Vagina (tissue), 2 donors: Measurements from ENCODE around the gene SMPD3. TPM values are rescaled to one million over a fixed set of nuclear protein-coding genes. Genes with fewer than 3 reads are reported as not detected.

Experiments used
- DNase-seq, 2 donors: peaks; one replicate each; pipeline ENCODE4 v3.0.0-alpha.2; 2017; ENCODE audit errors: extremely low spot score in 2 of 2
- H3K27ac ChIP-seq: fragments of 200-600 bp; sonication (generic); one replicate; pipeline ENCODE4 v1.5.1; 2019
- H3K27me3 ChIP-seq: fragments of 200-600 bp; sonication (generic); one replicate; pipeline ENCODE4 v1.5.1; 2019
- H3K36me3 ChIP-seq, 2 donors: fragments of 200-600 bp; sonication (generic); one replicate each; pipeline ENCODE4 v1.5.1; 2017 to 2019
- H3K4me1 ChIP-seq: fragments of 200-600 bp; sonication (generic); one replicate; pipeline ENCODE4 v1.5.1; 2019
- H3K4me3 ChIP-seq, 2 donors: fragments of 200-600 bp; sonication (generic); 1 replicate in 1 of 2; 2 replicates in 1 of 2; pipeline ENCODE4 v1.5.1; 2016 to 2019
- H3K9me3 ChIP-seq: fragments of 200-600 bp; sonication (generic); one replicate; pipeline ENCODE4 v1.5.1; 2019
- POLR2A ChIP-seq, 2 donors: fragments of 450-650 bp; IDR thresholded peaks; one replicate each; pipeline ENCODE4 v1.6.1; 2017; ENCODE audit warnings: antibody characterized with exemption in 2 of 2, mild to moderate bottlenecking in 2 of 2, moderate library complexity in 2 of 2
- POLR2AphosphoS5 ChIP-seq, 2 donors: sonication (generic); formaldehyde crosslinking; IDR thresholded peaks; one replicate each; pipeline ENCODE4 v1.9.0; 2017; ENCODE audit warnings: antibody characterized with exemption in 2 of 2, mild to moderate bottlenecking in 2 of 2, low read depth in 1 of 2; ENCODE audit not compliant: insufficient read depth in 1 of 2
- intact Hi-C: fragments of 100-400 bp; cut with DNase I; formaldehyde crosslinking; loops from one replicate; pipeline ENCODE4 v1.15.1; 2023
- total RNA-seq: library from RNA; depleted of rRNA; stranded (reverse); fragments of >200 nt; gene quantifications from one replicate; pipeline ENCODE4 v1.2.3, GENCODE V29; 2016
- TF ChIP-seq, protein P1 (sequence below), 3 experiments: fragments of 450-650 bp in 2 of 3; fragments of 200-600 bp in 1 of 3; sonication (generic) in 1 of 3; IDR thresholded peaks; one replicate each; pipeline ENCODE4 v1.5.1; 2017 to 2019; ENCODE audit warnings: antibody characterized with exemption in 3 of 3, mild to moderate bottlenecking in 2 of 3, moderate library complexity in 2 of 3

SMPD3 gene
- total RNA-seq, 1 donor from 2014 or later, result 3.4 TPM

DNA sequence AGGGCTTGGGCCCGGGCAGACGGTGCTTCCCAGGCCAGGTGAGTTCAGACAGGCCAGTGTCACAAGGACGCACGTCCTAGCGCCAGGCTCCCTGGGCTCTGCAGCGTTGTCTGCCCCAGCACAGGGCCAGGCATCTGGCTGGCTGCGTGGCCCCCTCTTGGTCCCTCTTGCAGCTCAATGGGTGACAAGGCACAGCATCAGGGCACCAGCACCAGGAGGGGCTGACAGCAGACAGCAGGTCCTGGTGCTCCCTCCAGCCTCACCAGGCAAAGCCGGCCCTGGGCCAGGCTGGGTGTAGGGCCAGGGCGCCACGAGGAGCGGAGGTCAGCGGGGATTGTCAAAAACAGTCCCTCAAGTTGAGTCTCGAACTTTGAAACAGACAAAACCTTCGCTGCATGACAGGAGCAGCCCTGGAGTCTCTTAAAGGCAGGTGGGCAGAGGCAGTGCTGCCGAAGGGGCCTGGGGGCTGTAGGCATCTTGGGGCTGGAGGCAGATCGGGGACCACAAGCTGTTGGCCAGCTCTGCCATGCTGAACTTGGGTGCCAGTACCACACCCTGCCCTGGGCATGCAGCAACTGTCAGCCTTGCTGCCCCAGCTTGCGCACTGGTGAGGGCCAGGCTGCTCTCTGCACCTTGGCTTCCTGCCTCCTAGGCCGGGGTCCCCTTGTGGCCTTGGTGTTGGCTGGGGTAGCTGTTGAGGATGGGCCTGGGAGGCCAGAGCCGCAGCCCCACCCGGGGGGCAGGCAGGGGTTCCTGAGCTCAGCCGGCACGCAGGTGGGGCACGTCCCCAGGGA is 88.7 kb downstream of the SMPD3 start:
- no peak overlapping the region for H3K4me3 ChIP-seq
- no peak for TF ChIP-seq POLR2A (IDR thresholded peaks at IDR 0.05)
- no peak for TF ChIP-seq POLR2AphosphoS5 (IDR thresholded peaks at IDR 0.05; ENCODE audit: insufficient read depth in 1 of 2, low read depth in 1 of 2)
- TF ChIP-seq, protein P1, sequence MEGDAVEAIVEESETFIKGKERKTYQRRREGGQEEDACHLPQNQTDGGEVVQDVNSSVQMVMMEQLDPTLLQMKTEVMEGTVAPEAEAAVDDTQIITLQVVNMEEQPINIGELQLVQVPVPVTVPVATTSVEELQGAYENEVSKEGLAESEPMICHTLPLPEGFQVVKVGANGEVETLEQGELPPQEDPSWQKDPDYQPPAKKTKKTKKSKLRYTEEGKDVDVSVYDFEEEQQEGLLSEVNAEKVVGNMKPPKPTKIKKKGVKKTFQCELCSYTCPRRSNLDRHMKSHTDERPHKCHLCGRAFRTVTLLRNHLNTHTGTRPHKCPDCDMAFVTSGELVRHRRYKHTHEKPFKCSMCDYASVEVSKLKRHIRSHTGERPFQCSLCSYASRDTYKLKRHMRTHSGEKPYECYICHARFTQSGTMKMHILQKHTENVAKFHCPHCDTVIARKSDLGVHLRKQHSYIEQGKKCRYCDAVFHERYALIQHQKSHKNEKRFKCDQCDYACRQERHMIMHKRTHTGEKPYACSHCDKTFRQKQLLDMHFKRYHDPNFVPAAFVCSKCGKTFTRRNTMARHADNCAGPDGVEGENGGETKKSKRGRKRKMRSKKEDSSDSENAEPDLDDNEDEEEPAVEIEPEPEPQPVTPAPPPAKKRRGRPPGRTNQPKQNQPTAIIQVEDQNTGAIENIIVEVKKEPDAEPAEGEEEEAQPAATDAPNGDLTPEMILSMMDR (IDR thresholded peaks at IDR 0.05), result no peak
- H3K27ac ChIP-seq, result no peak overlapping the region
- no peaks in the 10 kb centered on the region for H3K9me3 ChIP-seq
- H3K36me3 ChIP-seq, result peaks cover 0 to 34% of the 10 kb centered on the region in 2 donors
- H3K4me1 ChIP-seq, result peaks cover 18% of the 10 kb centered on the region
- DNase-seq, result no peak
- intact Hi-C loops, result no loop called here
- H3K27me3 ChIP-seq, result no peaks in the 10 kb centered on the region

GRCh38 chr16:68358951-68359350 is 89.4 kb downstream of the SMPD3 start:
- intact Hi-C loops, result no loop called here
- no peak for TF ChIP-seq POLR2AphosphoS5 (IDR thresholded peaks at IDR 0.05; ENCODE audit: insufficient read depth in 1 of 2, low read depth in 1 of 2)
- no peak for TF ChIP-seq POLR2A (IDR thresholded peaks at IDR 0.05)
- TF ChIP-seq, protein P1 (IDR thresholded peaks at IDR 0.05), result no peak
- Histone ChIP-seq H3K36me3 (peaks cover 0 to 41% of the 10 kb centered on the region in 2 donors), H3K27me3 (no peaks in the 10 kb centered on the region), H3K4me3 (no peak overlapping the region), H3K9me3 (no peaks in the 10 kb centered on the region), H3K4me1 (peaks cover 18% of the 10 kb centered on the region), H3K27ac (no peak overlapping the region)
- no peak for DNase-seq

DNA sequence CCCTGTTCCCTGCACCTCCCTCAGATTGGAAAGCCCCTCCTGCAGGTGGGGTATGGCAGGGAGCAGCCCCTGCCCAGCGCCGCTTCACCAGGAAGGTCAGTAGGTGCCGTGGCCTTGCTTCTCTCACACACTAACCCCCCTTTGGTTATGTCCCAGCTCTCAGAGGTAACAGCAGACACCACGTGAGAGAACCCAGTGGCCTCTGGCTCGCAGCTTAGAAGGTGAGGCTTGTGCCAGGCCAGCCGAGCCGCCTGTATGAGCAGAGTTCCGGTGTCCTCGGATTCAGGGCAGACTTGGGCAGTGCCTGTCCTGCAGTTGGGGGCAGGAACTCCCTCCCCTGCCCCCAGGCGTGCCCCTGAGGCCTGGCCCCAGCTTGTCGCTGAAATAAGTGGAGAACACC is 90.4 kb downstream of the SMPD3 start:
- no peak for DNase-seq
- peaks cover 0 to 51% of the 10 kb centered on the region in 2 donors for H3K36me3 ChIP-seq

GRCh38 chr16:68357521-68357922 is 90.8 kb downstream of the SMPD3 start:
- DNase-seq, result no peak
- intact Hi-C loops, result no loop called here
- TF ChIP-seq POLR2A (IDR thresholded peaks at IDR 0.05) (no peak), POLR2AphosphoS5 (IDR thresholded peaks at IDR 0.05; ENCODE audit: insufficient read depth in 1 of 2, low read depth in 1 of 2) (no peak)
- TF ChIP-seq, protein P1 (IDR thresholded peaks at IDR 0.05), result no peak
- H3K36me3 ChIP-seq, result peaks cover 0 to 54% of the 10 kb centered on the region in 2 donors
- H3K9me3 ChIP-seq, result no peaks in the 10 kb centered on the region
- no peaks in the 10 kb centered on the region for H3K27me3 ChIP-seq
- H3K4me1 ChIP-seq, result peaks cover 17% of the 10 kb centered on the region
- H3K27ac ChIP-seq, result no peak overlapping the region
- H3K4me3 ChIP-seq, result no peak overlapping the region

More for the DNA sequence above, 90.4 kb downstream of the SMPD3 start:
- TF ChIP-seq, protein P1 (IDR thresholded peaks at IDR 0.05), result no peak
- TF ChIP-seq POLR2AphosphoS5 (IDR thresholded peaks at IDR 0.05; ENCODE audit: insufficient read depth in 1 of 2, low read depth in 1 of 2) (no peak), POLR2A (IDR thresholded peaks at IDR 0.05) (no peak)
- no peak overlapping the region for H3K4me3 ChIP-seq
- intact Hi-C loops, result no loop called here
- H3K27ac ChIP-seq, result no peak overlapping the region
- H3K27me3 ChIP-seq, result no peaks in the 10 kb centered on the region
- no peaks in the 10 kb centered on the region for H3K9me3 ChIP-seq
- H3K4me1 ChIP-seq, result peaks cover 18% of the 10 kb centered on the region

- H3K4me3 ChIP-seq, result no peak overlapping the region
- no peaks in the 10 kb centered on the region for H3K9me3 ChIP-seq
- H3K4me1 ChIP-seq, result peaks cover 11% of the 10 kb centered on the region
- TF ChIP-seq, protein P1 (IDR thresholded peaks at IDR 0.05), result no peak
- TF ChIP-seq POLR2A (IDR thresholded peaks at IDR 0.05), result no peak
- no peak for TF ChIP-seq POLR2AphosphoS5 (IDR thresholded peaks at IDR 0.05; ENCODE audit: insufficient read depth in 1 of 2, low read depth in 1 of 2)
- H3K27ac ChIP-seq, result no peak overlapping the region
- no peaks in the 10 kb centered on the region for H3K27me3 ChIP-seq
- no peak for DNase-seq
- intact Hi-C loops, result no loop called here
- H3K36me3 ChIP-seq, result peaks cover 0 to 60% of the 10 kb centered on the region in 2 donors
Observed at GRCh38 chr16:68356919-68357286, 91.4 kb downstream of the SMPD3 start.
